Measurements from ENCODE around the gene METTL6.

- TF ChIP-seq GATA2 (IDR thresholded peaks at IDR 0.05; ENCODE audit: low read depth, low read length) (no peak), GATA3 (IDR thresholded peaks at IDR 0.05; ENCODE audit: low read depth, low read length) (no peak)
These were observed 40.2 kb upstream of the METTL6 start for GRCh38 chr3:15467227-15468181.

Data from SH-SY5Y (cell line).